ENCODE results near the gene MDGA2. TPM values are rescaled to one million over a fixed set of nuclear protein-coding genes. Genes with fewer than 3 reads are reported as not detected.

Gene MDGA2
- total RNA-seq, 2 donors from 2014 or later: 0.82 to 8.8 TPM

GRCh38 chr14:47040550-47040949, 634.9 kb downstream of the MDGA2 start:
- H3K36me3 Mint-ChIP-seq (ENCODE audit: low read depth): no peaks in the 10 kb centered on the region
- no peak overlapping the region for H3K27ac Mint-ChIP-seq

GRCh38 chr14:47039336-47039735, 636.1 kb downstream of the MDGA2 start:
- Mint-ChIP-seq H3K9me3 (no peaks in the 10 kb centered on the region), H3K27me3 (ENCODE audit: insufficient read depth) (no peaks in the 10 kb centered on the region), H3K27ac (no peak overlapping the region), H3K36me3 (ENCODE audit: low read depth) (no peaks in the 10 kb centered on the region), H3K4me3 (no peak overlapping the region), H3K4me1 (peaks cover 3% of the 10 kb centered on the region)
- no peak overlapping the region for H3K9ac ChIP-seq (ENCODE audit: extremely low read depth, low read length, poor library complexity, severe bottlenecking)
- DNase-seq: no peak
- H3K9me3 ChIP-seq (ENCODE audit: control insufficient read depth, low read length): no peaks in the 10 kb centered on the region
- no peak overlapping the region for H3K4me3 ChIP-seq (ENCODE audit: low read length)
- no peak overlapping the region for H3K27ac ChIP-seq (ENCODE audit: low read depth, low read length)
- no peak for TF ChIP-seq CTCF (conservative IDR thresholded peaks at IDR 0.05)
- no peaks in the 10 kb centered on the region for H3K36me3 ChIP-seq (ENCODE audit: control insufficient read depth, insufficient read depth, low read length)
- no peaks in the 10 kb centered on the region for H3K27me3 ChIP-seq (ENCODE audit: control insufficient read depth, insufficient read depth, low read length, poor library complexity, severe bottlenecking)
- no peaks in the 10 kb centered on the region for H3K4me1 ChIP-seq (ENCODE audit: control insufficient read depth, insufficient read depth, low read length)

More at GRCh38 chr14:47040550-47040949, 634.9 kb downstream of the MDGA2 start:
- no peak overlapping the region for H3K27ac ChIP-seq (ENCODE audit: low read depth, low read length)
- no peak overlapping the region for H3K9ac ChIP-seq (ENCODE audit: extremely low read depth, low read length, poor library complexity, severe bottlenecking)
- no peak overlapping the region for H3K4me3 Mint-ChIP-seq
- H3K9me3 Mint-ChIP-seq: no peaks in the 10 kb centered on the region
- peaks cover 3% of the 10 kb centered on the region for H3K4me1 Mint-ChIP-seq
- peak; percentile 54 for DNase-seq
- no peaks in the 10 kb centered on the region for H3K4me1 ChIP-seq (ENCODE audit: control insufficient read depth, insufficient read depth, low read length)
- no peaks in the 10 kb centered on the region for H3K9me3 ChIP-seq (ENCODE audit: control insufficient read depth, low read length)
- H3K27me3 ChIP-seq (ENCODE audit: control insufficient read depth, insufficient read depth, low read length, poor library complexity, severe bottlenecking): no peaks in the 10 kb centered on the region
- 22 to 60% methylated on average over 1 of the region's 1 CpG for WGBS, 2 experiments (ENCODE audit: insufficient coverage in 1 of 2, insufficient read length in 1 of 2)
- peak; percentile 74 for TF ChIP-seq CTCF (conservative IDR thresholded peaks at IDR 0.05)
- H3K4me3 ChIP-seq (ENCODE audit: low read length): no peak overlapping the region
- no peaks in the 10 kb centered on the region for H3K36me3 ChIP-seq (ENCODE audit: control insufficient read depth, insufficient read depth, low read length)
- H3K27me3 Mint-ChIP-seq (ENCODE audit: insufficient read depth): no peaks in the 10 kb centered on the region

GRCh38 chr14:47022721-47023120, 652.7 kb downstream of the MDGA2 start:
- no peaks in the 10 kb centered on the region for H3K27me3 ChIP-seq (ENCODE audit: control insufficient read depth, insufficient read depth, low read length, poor library complexity, severe bottlenecking)
- no peak for TF ChIP-seq CTCF (conservative IDR thresholded peaks at IDR 0.05)
- H3K4me3 Mint-ChIP-seq: no peak overlapping the region
- H3K4me1 ChIP-seq (ENCODE audit: control insufficient read depth, insufficient read depth, low read length): no peaks in the 10 kb centered on the region
- H3K27ac Mint-ChIP-seq: no peak overlapping the region
- no peaks in the 10 kb centered on the region for H3K36me3 ChIP-seq (ENCODE audit: control insufficient read depth, insufficient read depth, low read length)
- H3K4me3 ChIP-seq (ENCODE audit: low read length): no peak overlapping the region
- peaks cover 2% of the 10 kb centered on the region for H3K36me3 Mint-ChIP-seq (ENCODE audit: low read depth)
- no peak overlapping the region for H3K9ac ChIP-seq (ENCODE audit: extremely low read depth, low read length, poor library complexity, severe bottlenecking)
- no peaks in the 10 kb centered on the region for H3K9me3 ChIP-seq (ENCODE audit: control insufficient read depth, low read length)
- peaks cover 4% of the 10 kb centered on the region for H3K4me1 Mint-ChIP-seq
- 83 to 96% methylated on average over 2 of the region's 2 CpGs for WGBS, 2 experiments (ENCODE audit: insufficient coverage in 1 of 2, insufficient read length in 1 of 2)
- no peak overlapping the region for H3K27ac ChIP-seq (ENCODE audit: low read depth, low read length)
- DNase-seq: no peak
- no peaks in the 10 kb centered on the region for H3K27me3 Mint-ChIP-seq (ENCODE audit: insufficient read depth)
- H3K9me3 Mint-ChIP-seq: no peaks in the 10 kb centered on the region
